GM19238 (cell line): Measurements from ENCODE around the gene ARFRP1.

Source experiments
- DNase-seq: peaks from one replicate; pipeline ENCODE4 v3.0.0; 2011; ENCODE audit warnings: low spot score; ENCODE audit not compliant: insufficient read length

The ARFRP1 gene

DNA sequence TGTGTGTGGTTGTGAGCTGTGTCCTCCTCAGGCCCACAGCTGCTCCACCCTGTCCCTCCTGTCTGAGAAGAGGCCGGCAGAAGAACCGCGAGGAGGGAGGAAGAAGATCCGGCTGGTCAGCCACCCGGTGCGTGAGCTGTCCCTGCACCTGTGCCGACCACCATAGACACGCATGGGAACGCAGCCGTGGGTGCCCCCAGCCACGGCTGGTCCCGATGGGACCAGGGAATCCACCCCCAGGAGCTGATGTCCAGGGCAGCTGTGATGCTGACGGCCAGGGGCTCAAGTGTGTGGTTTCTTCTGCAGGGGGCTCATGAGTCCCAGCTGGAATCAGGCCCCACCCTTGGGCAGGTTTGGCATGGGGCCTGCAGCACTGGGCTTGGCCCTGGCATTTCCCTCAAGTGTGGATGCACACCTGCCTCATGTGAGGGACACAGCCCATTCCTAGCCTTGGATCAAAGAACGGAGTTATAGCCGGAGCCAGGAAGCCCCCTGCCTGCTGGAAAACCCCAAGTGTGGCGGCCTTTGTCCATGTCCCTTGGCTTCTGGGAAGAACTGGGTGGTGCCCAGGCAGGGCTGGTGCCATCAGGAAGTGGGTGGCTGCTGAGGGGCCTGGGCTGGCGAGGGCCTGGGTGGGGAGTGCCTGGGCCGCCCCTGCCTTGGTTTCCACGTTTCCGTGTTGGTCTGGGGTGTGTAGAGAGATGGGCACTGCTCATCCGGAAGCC is 15.9 kb downstream of the ARFRP1 start:
- DNase-seq: no peak

DNA sequence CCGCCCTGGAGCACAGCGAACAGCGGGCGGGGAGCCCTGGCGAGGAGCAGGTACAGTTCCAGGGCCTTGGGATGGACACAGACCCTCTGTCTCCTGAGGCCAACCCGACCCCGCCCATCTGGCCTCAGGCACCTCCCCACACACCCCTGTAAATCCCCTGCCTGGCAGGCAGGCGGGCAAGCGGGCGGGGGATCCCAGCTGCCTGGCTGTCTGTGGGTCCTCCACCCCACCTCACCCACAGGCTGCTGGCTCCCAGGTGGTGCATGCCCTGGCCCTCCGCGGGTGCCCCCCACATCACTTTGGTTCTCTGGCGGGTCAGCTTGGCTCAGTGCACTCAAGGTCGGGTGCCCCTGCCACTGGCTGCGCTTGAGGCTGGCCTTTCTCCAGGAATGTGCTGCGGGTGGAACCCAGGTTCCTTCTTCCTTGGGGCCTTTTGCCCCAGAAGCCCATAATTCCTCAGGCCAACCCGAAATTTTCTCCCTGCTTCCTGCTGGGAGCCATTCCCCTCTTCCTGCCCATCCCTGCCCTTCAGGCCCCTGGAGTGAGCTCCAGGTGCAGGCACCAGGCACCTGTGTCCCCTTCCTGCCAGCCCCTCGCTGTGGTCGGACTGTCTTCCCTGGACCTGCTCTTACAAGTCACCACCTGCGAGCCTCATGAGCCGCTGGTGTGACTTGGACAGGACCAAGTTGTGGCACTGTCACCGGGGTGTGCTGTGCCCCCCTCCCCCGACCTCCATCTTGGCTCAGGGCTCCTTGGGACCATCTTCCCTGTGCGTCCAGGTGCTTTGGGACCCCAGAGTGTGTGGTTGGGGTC is 16.7 kb downstream of the ARFRP1 start:
- no peak for DNase-seq

DNA sequence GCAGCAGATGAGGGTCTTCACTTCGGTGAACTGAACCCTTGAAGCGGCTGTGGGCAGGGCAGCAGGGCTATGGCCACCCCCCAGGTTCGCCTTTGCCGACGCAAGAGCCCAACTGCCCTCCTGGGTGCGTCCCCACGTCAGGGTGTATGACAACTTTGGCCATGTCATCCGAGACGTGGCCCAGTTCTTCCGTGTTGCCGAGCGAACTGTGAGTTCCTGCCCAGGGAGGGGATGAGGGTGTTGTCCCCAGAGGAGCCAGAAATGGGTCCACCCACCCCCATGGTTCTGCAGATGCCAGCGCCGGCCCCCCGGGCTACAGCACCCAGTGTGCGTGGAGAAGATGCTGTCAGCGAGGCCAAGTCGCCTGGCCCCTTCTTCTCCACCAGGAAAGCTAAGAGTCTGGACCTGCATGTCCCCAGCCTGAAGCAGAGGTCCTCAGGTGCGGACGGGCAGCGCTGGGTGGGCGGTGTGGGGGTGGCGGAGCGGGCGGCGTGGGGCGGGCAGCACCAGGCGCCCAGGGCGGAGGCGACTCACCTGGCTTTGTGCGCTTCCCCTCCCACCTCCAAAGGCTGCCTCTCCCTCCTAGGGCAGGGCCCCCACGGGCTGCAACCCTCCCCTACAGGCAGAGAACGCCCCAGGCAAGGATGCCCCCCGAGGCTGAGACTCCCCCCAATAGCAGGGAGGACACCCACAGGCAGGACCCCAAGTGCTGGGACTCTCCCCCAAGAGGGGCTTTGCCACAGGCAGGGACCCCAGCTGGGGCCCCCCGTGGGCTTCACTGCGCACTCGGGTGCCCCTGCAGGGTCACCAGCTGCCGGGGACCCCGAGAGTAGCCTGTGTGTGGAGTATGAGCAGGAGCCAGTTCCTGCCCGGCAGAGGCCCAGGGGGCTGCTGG is 17.5 kb downstream of the ARFRP1 start:
- DNase-seq: no peak

DNA sequence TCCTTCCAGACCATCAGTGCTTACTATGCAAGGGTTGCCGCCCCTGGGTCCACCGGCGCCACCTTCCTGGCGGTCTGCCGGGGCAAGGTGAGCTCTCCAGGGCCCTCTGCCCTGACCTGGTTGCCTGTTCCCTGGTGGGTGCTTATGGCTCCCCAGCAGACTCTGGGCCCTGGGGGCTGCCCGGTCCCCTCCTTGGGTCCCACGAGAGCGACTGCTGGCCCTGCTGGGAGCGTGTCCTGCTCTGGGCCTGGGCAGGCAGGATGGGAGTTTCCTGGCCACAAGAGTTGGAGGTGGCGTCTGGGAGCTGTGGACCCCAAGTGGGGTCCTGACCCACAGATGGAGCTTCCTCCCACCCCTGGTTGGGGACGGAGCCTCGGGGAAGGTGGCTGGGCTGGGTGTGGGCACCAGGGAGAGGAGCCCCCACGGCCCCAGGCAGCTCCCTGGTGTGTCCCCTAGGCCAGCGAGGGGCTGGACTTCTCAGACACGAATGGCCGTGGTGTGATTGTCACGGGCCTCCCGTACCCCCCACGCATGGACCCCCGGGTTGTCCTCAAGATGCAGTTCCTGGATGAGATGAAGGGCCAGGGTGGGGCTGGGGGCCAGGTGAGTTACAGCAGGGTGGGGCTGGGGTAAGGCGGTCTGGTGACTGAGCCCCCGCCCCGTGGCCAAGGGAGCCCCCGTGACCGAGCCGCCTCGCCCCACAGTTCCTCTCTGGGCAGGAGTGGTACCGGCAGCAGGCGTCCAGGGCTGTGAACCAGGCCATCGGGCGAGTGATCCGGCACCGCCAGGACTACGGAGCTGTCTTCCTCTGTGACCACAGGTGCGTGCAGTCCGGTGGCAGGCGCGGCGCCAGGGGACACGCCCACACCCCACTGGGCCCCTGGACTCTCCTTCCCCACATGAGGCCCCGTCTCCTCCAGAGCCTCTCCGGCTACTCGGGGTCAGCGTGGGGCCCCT is 18.5 kb downstream of the ARFRP1 start:
- no peak for DNase-seq

DNA sequence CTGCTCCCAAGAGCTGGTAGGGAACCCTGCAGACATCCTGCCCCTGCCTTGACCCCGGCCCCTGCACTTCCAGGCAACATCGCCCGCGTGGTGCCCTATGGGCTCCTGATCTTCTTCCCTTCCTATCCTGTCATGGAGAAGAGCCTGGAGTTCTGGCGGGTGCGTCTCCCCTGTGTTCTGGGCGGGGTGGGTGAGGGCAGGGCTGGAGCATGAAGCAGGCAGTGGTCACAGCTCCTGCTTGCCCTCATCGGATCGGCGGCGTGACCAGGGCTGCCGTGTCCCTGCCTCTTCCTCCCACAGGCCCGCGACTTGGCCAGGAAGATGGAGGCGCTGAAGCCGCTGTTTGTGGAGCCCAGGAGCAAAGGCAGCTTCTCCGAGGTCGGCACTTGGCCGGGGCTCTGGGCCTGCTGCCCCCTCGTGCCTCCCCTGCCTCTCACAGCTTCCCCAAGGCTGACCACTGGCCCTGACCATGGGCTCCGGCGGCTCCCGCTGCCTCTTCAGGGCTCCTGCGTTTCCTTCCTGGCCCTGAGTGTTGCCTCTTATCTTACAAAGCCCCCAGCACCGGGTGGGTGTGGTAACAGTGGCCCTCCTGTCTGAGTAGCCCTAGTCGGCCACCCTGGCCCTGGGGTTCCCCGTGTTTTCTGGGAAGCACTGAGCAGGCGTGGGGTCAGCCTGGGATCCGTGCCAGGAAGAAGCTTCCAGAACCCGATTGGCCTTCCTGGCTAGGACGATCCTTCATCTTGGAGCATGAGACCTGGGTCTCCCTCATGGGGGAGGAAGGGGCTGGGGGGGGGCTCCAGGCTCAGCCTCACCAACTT is 19.3 kb downstream of the ARFRP1 start:
- no peak for DNase-seq

DNA sequence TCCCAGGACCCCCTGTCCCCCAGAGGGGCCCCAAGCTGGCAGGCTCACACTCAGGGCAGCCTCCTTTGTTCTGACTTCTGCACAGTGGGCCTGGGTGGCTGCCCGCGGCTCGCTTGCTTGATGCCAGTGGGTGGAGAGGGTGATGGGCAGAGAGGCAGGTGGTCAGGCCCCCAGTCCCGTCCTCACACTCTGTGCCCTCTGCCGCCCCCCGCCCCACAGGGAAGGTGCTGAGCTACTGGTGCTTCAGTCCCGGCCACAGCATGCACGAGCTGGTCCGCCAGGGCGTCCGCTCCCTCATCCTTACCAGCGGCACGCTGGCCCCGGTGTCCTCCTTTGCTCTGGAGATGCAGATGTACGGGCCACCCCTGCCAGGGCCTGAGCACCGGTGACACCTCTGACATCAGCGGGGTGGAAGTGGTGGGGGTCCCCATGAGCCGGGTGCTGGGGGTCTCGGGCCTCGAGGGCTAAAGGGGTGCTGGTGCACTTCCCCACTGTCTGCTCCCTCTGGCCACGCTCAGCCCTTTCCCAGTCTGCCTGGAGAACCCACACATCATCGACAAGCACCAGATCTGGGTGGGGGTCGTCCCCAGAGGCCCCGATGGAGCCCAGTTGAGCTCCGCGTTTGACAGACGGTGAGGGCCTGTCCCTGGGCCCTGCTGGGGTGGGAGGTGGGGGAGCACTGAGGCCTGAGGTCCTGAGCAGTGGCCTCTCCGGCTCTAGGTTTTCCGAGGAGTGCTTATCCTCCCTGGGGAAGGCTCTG is 20.2 kb downstream of the ARFRP1 start:
- DNase-seq: no peak

DNA sequence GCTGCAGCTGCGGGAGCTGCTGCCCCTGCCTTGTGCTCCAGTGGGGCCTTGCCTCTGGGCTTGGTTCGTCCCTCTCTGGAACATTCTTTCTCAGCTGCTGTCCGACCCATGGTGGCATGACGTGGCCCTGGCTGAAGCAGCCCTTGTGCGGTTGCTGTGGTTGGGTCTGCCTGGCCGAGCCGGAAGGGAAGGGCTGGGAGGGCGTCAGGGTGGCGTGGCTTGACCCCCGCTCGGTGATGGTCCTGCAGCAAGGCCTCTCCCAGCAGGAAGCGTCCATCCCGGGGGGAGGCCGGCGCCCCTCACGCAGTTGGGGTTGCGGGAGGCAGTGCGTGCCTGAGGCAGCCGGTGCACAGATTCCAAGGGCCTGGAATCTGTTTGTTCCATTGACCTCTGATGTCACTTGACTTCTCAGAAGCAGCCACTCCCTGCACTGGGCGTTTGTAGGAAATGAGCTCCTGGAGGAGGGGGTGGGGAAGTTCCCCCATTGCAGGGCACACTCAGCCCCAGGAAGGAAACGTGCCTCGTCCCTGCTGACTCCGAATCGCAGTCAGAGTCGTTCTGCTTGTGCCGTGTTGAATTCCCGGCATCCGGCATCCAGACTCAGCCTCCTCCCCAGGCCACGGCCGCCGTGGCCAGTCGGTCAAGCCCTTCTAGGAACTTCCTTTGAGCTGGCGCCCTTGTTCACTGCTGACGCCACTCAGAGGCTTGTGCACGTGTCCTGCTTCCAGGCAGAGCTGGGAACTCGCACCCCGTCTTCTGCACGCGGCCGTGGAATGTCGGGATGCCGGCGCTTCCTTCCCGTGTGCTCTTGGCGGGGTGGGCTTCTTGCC is 21.1 kb downstream of the ARFRP1 start:
- no peak for DNase-seq

DNA sequence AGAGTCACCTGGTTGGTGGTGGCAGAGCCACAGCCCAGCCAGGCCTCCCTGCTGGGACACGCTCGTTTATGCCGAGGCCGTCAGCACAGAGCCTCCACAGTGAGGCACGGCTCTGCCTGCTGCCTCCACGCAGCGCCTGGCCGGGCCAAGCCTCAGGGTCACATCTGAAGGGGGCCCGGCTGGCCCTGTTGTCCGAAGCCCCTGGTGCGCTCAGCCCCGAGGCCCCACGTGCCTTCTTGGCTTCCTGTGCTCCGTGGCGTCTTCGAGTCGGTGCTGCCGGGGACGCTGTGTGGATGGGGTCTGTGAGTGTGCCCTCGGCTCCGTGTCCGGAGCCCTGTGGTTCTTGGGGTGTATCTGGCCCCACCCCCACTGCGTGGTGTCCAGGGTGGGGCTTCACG is 21.7 kb downstream of the ARFRP1 start:
- no peak for DNase-seq

DNA sequence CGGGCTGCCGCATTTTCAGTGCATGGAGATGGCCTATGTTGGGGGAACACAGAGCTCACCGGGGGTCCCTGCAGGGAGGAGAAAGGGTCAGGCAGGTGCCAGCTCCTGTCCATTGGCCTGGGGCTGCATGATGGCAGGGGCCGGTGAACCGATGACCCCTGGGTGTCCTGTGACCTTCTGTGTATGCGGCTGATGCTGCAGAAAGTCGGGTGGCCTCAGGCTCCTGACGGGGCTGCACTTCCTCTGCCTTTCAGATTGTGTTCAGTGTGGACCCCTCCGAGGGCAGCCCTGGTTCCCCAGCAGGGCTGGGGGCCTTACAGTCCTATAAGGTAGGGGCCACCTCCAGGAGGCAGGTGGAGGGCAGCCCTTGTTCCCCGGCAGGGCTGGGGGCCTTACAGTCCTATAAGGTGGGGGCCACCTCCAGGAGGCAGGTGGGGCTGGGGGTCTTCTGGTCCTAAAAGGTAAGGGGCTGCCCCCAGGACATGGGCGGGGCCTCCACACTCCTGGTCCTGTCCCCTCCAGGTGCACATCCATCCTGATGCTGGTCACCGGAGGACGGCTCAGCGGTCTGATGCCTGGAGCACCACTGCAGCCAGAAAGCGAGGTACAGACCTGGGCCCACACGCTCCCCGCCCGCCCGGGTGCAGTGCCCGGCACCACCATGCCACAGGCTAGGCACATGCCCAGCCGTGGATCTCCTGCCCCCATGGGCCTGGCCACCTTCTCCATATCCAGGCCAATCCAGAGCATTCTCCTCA is 22.3 kb downstream of the ARFRP1 start:
- DNase-seq: no peak

DNA sequence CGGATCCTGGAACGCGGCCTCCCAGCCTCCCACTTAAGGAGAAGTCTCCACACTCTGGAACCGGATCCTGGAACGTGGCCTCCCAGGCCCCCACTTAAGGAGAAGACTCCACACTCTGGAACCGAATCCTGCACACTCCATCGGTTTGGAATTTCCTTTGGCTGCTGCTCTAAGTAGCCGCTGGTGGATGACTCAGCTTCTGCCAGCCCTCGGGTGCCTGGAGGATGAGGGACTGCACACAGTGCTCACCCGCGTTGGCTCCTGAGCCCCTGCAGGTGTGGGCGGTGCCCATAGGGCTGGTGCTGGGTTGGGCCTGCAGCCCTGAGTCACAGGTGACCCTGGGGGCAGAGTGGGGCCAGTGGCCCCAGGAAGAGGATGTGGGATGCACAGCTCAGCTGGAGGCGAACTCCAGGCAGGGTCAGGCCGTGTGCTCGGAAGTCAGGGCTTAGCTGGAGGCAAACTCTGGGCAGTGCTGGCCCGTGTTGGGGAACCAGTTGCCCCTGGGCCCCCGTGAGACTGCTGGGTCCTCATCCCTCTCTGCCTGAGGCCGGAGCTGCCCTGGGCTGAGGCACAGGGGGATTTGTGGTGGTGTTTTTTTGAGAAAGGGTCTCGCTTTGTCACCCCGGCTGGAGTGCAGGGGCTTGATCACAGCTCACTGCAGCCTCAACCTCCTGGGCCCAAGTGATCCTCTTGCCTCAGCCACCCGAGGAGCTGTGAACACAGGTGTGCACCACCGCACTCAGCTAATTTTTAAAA is 25.2 kb downstream of the ARFRP1 start:
- no peak for DNase-seq

DNA sequence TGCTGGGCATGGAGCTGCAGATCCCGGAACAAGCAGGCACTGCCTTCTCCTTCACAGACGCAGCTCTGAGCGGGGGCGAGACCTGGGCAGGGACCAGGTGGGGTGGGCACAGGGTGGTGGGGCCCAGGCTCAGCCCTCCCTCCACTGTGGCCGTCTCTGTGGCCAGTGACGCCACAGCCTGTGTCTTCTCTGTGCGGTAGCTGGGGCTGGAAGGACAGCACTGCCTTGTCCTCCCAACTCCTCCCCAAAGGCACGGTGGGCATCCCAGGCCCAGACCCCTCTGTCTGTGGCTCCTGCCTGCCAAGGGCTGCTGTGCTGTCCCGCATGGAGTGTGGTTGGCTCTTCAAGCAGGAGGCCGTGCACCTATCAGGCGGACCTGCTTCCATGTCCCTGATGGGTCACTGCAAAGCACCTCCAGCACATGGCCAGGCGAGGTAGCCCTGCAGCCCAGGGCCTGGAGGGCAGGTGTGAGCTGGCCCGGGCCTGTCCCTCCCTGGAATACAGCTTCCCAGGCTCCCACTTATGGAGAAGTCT is 26.1 kb downstream of the ARFRP1 start:
- no peak for DNase-seq

DNA sequence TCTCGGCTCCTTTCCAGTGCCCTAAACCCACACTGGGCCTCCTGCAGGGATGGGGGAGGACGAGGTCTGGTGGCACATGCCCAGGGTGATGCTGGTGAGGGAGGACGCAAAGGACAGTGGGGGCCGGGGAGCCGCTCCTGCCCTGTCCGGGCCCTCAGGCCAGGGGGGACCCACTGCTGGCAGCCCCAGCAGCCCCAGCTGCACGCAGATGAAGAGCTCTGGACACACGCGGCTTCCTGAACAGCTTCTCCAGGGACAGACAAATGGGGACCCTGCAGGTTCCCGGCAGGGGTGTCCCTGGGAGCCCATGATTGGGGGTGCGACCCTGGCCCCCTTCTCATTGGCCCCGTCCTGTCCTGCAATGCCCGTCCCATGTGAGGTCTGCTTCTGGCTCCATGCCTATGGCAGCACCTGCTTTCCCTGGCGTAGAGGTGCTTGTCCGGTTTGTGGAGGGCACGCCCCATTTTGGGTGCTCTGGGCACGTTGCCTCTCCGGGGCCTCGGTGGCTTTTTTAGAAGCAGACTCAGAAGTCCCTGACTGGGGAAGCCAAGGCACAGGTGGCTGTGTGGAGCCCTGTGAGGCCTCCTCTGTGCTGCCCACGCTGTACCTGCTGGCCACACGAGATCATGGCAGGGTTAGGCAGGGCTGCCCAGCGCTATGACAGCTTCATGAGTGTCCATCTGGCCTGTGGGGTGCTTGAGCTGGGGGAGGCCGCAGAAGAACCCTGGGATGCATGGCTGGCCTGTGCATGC is 26.7 kb downstream of the ARFRP1 start:
- no peak for DNase-seq

DNA sequence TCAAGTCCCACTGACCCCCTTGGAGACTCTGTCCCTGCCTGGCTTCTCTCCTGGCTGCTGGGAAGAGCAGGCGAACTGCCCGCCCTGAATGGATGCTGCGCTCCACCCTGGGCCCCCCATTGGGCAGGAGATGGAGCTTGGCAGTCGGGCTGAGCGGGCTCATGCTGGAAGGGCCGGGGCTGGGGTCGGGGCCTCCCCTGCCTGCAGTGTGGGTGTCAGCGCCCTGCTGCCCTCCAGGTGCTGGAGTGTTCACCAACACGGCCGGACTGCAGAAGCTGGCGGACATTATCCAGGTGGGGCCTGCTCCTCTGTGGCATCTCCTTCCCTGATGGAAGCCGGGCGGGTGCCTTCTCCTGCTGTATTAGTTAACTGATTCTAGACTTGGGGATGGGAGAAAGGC is 27.3 kb downstream of the ARFRP1 start:
- DNase-seq: no peak

DNA sequence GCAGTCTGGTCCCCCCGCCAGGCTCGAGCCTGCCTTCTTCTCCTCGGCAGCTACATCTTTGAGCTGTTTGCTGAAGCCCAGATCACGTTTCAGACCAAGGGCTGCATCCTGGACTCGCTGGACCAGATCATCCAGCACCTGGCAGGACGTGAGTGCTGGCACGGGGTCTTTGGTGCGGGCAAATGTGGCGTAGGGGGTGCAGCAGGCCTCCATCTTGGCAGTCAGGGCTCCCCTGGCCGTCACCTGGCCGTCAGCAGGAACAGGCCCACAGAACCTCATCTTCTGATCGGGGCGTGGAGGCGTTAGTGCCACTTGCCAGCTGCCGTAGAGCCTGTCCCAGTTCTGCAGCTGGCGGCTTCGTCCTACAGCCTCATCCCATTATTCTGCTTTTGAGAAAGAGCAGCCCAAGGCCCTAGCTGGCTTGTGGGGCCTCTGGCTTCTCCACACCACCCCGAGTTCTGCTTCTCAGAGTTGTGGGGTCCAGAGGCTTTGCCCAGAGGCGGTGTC is 27.9 kb downstream of the ARFRP1 start:
- no peak for DNase-seq

DNA sequence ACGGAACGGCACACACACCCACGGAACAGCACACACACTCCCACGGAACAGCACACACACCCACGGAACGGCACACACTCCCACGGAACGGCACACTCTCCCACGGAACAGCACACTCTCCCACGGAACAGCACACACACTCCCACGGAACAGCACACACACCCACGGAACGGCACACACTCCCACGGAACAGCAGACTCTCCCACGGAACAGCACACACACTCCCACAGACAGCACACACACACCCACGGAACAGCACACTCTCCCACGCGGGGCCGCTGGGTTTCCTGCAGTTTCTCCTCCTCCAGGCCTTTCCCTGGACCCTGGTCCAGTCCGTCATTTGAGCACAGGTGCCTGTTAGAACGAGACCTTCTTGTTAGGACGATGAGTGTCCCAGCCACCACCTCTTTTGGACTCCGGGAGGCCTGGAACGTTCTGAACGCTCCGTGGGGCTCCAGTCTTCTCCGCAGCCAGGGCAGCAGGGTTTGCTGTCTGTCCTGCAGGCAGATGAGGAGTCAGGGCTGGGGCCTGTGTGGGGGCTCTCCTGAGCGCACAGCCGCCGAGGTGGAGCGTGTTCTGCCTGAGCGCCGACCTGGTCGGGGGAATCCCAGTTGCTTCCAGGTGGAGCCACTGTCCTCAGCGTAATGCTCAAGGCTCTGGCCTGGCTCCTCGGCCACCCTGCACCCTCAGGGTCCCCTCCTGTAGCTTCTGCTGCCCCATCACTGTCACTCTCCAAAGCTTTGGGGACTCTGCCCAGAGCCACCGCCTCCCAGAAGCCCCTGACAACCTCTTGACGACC is 28.9 kb downstream of the ARFRP1 start:
- no peak for DNase-seq
